Suprapubic skin (tissue), 3 donors: ENCODE measurements around the gene LRCH1.

Source experiments
- CTCF ChIP-seq, 2 donors: fragments of 200-600 bp in 1 of 2; fragments of 450-650 bp in 1 of 2; sonication (generic) in 1 of 2; IDR thresholded peaks; one replicate each; pipeline ENCODE4 v1.5.1; 2016 to 2019; ENCODE audit warnings: antibody characterized with exemption in 2 of 2, mild to moderate bottlenecking in 1 of 2, moderate library complexity in 1 of 2
- EP300 ChIP-seq: sonication (generic); formaldehyde crosslinking; IDR thresholded peaks from one replicate; pipeline ENCODE4 v1.6.1; 2017; ENCODE audit warnings: antibody characterized with exemption

GRCh38 chr13:46559272-46559805 lies 6.4 kb downstream of the LRCH1 start:
- TF ChIP-seq CTCF (IDR thresholded peaks at IDR 0.05) (no peak), EP300 (no peak)
